Left ventricle myocardium inferior (tissue), 1 donor: Measurements from ENCODE around the gene ZBTB14. TPM values are rescaled to one million over a fixed set of nuclear protein-coding genes. Genes with fewer than 3 reads are reported as not detected.

Experiments used
- DNase-seq: peaks from one replicate; pipeline ENCODE4 v3.0.0-alpha.2; 2020
- H3K27ac ChIP-seq: fragments of 200-600 bp; replicated peaks from 2 replicates; pipeline ENCODE4 v1.8.0; 2021
- H3K27me3 ChIP-seq: fragments of 200-600 bp; 2 replicates; pipeline ENCODE4 v1.8.0; 2021; ENCODE audit warnings: low read depth
- H3K36me3 ChIP-seq: fragments of 200-600 bp; 2 replicates; pipeline ENCODE4 v1.8.0; 2021
- H3K4me1 ChIP-seq: fragments of 200-600 bp; 2 replicates; pipeline ENCODE4 v1.8.0; 2021
- H3K4me3 ChIP-seq: fragments of 200-600 bp; 2 replicates; pipeline ENCODE4 v1.8.0; 2021; ENCODE audit warnings: mild to moderate bottlenecking, moderate library complexity
- H3K9me3 ChIP-seq: fragments of 200-600 bp; replicated peaks from 2 replicates; pipeline ENCODE4 v1.8.0; 2021
- CTCF ChIP-seq: fragments of 200-600 bp; IDR thresholded peaks from 2 replicates; pipeline ENCODE4 v1.8.0; 2021; ENCODE audit warnings: antibody characterized with exemption, mild to moderate bottlenecking, borderline replicate concordance
- intact Hi-C: fragments of 100-400 bp; cut with micrococcal nuclease; formaldehyde crosslinking; loops from one replicate; pipeline ENCODE4 v1.11.0; 2022
- total RNA-seq: library from RNA; stranded (reverse); fragmentation: NEBNext Ultra II Directional; extraction: Animal tissue kit (Norgen Biotek cat#: 25700); gene quantifications from one replicate; pipeline ENCODE4 v1.2.1, GENCODE V29; 2021
- donor health status: DM: no; HTN: yes; CAD: no; lungs with severe emphysema.

Gene ZBTB14
- total RNA-seq, 1 donor from 2014 or later: 9.0 TPM

GRCh38 chr18:5244941-5245340 lies 50.6 kb downstream of the ZBTB14 start:
- Histone ChIP-seq H3K9me3 (no peaks in the 10 kb centered on the region), H3K4me1 (peaks cover 20% of the 10 kb centered on the region), H3K36me3 (peaks cover 43% of the 10 kb centered on the region), H3K27me3 (no peaks in the 10 kb centered on the region), H3K27ac (no peak overlapping the region), H3K4me3 (no peak overlapping the region)
- intact Hi-C loops: no loop called here
- TF ChIP-seq CTCF: no peak
- DNase-seq: no peak

GRCh38 chr18:5239447-5239846 lies 56.1 kb downstream of the ZBTB14 start:
- no peak for TF ChIP-seq CTCF
- H3K27ac ChIP-seq: no peak overlapping the region
- H3K36me3 ChIP-seq: peaks cover 43% of the 10 kb centered on the region
- intact Hi-C loops: loop anchor here (5.0 kb wide), 1 partner anchor 58 kb away; the partner anchor contains the start of gene ZBTB14
- peaks cover 62% of the 10 kb centered on the region for H3K4me1 ChIP-seq
- no peak for DNase-seq
- peak overlapping the region; percentile 80 for H3K4me3 ChIP-seq
- no peaks in the 10 kb centered on the region for H3K9me3 ChIP-seq
- no peaks in the 10 kb centered on the region for H3K27me3 ChIP-seq

Other genes with a start within 250 kb of the ZBTB14 start
- gene AKAIN1, start 98.5 kb downstream of the ZBTB14 start, total RNA-seq: not detected
- 6.3 TPM for gene EPB41L3, start 248.3 kb upstream of the ZBTB14 start, total RNA-seq